OCI-LY7 (cell line): ENCODE results near the gene DGKB. TPM values are rescaled to one million over a fixed set of nuclear protein-coding genes. Genes with fewer than 3 reads are reported as not detected.

ENCODE experiments used
- BruUV-seq: library from RNA; stranded (reverse); fragments of 400-500 nt; replicated peaks from 2 replicates; lab custom pipeline; 2021; lab: Mats Ljungman, UMichigan
- CTCF ChIA-PET: fragments of 300-600 bp; sonication (Branson Sonifier 250); formaldehyde crosslinking; loops from one replicate; lab custom pipeline; 2022; ENCODE audit warnings: antibody characterized with exemption; ENCODE audit not compliant: unreplicated experiment; lab: Charles Lee
- POLR2A ChIA-PET: fragments of 300-600 bp; sonication (Branson Sonifier 250); formaldehyde crosslinking; loops from one replicate; lab custom pipeline; 2022; ENCODE audit warnings: antibody characterized with exemption; lab: Charles Lee
- DNase-seq: peaks from one replicate; pipeline ENCODE4 v3.0.0-alpha.2; 2015; ENCODE audit warnings: low spot score
- H2AFZ ChIP-seq: fragments of 200-600 bp; sonication (generic), shearing (Covaris generic); 2 replicates; pipeline ENCODE4 v1.6.1; 2014; ENCODE audit warnings: mild to moderate bottlenecking, antibody characterized with exemption, low read length, moderate library complexity
- H3K27ac ChIP-seq: fragments of 200-600 bp; sonication (generic); 2 replicates; pipeline ENCODE4 v1.5.1; 2014; ENCODE audit warnings: mixed run types, low read depth, mild to moderate bottlenecking, moderate library complexity, low read length, inconsistent platforms; ENCODE audit not compliant: poor library complexity, severe bottlenecking
- H3K36me3 ChIP-seq: fragments of 200-600 bp; sonication (generic); 2 replicates; pipeline ENCODE4 v1.6.1; 2014; ENCODE audit warnings: mild to moderate bottlenecking, antibody characterized with exemption, low read length, moderate library complexity, mixed read lengths; ENCODE audit not compliant: insufficient read depth
- H3K4me1 ChIP-seq: fragments of 200-600 bp; sonication (generic); 2 replicates; pipeline ENCODE4 v1.5.1; 2014; ENCODE audit warnings: mild to moderate bottlenecking, low read length; ENCODE audit not compliant: insufficient read depth, poor library complexity, severe bottlenecking
- H3K4me2 ChIP-seq: fragments of 200-600 bp; sonication (generic); 2 replicates; pipeline ENCODE4 v1.6.1; 2014; ENCODE audit warnings: mild to moderate bottlenecking, low read length
- H3K4me3 ChIP-seq: fragments of 200-600 bp; sonication (generic); 2 replicates; pipeline ENCODE4 v1.5.1; 2014; ENCODE audit warnings: mild to moderate bottlenecking, low read depth, low read length; ENCODE audit not compliant: poor library complexity, severe bottlenecking
- H3K79me2 ChIP-seq: fragments of 200-600 bp; sonication (generic); 2 replicates; pipeline ENCODE4 v1.6.1; 2016; ENCODE audit warnings: low read depth, mild to moderate bottlenecking, low read length, moderate library complexity, mixed read lengths; ENCODE audit not compliant: insufficient read depth
- H3K9me2 ChIP-seq: fragments of 200-600 bp; sonication (generic); 2 replicates; pipeline ENCODE4 v1.6.1; 2016; ENCODE audit warnings: mild to moderate bottlenecking, low read length, mixed read lengths; ENCODE audit not compliant: insufficient read depth
- H3K9me3 ChIP-seq: fragments of 200-600 bp; sonication (generic); 2 replicates; pipeline ENCODE4 v1.6.1; 2014; ENCODE audit warnings: mild to moderate bottlenecking, mixed run types, low read length, mixed read lengths
- H4K20me1 ChIP-seq: fragments of 200-600 bp; sonication (generic); 2 replicates; pipeline ENCODE4 v1.6.1; 2014; ENCODE audit warnings: mild to moderate bottlenecking, antibody characterized with exemption, low read length, moderate library complexity, mixed read lengths; ENCODE audit not compliant: insufficient read depth
- CTCF ChIP-seq: fragments of 200-600 bp; sonication (generic); conservative IDR thresholded peaks from 2 replicates; pipeline ENCODE4 v1.5.1; 2014; ENCODE audit warnings: mild to moderate bottlenecking, antibody characterized with exemption, low read length, moderate library complexity, mixed read lengths
- EZH2phosphoT487 ChIP-seq: fragments of 200-600 bp; sonication (generic); IDR thresholded peaks from 2 replicates; pipeline ENCODE4 v1.6.1; 2018; ENCODE audit warnings: low read depth, borderline replicate concordance, mild to moderate bottlenecking, mixed run types, antibody characterized with exemption, low read length, moderate library complexity, mixed read lengths
- intact Hi-C: fragments of 100-400 bp; cut with micrococcal nuclease; formaldehyde crosslinking; loops from one replicate; pipeline ENCODE4 v1.10.0; 2022; ENCODE audit not compliant: unreplicated experiment
- total RNA-seq, 2 experiments: library from RNA; depleted of rRNA in 1 of 2; stranded (reverse); fragments of >200 nt in 1 of 2; shearing (Covaris generic) in 1 of 2; gene quantifications; 2 replicates each; pipeline ENCODE4 v1.2.3, GENCODE V29; 2014 to 2022

Gene DGKB
- total RNA-seq, 2 experiments from 2014 or later: not detected

- DNase-seq: no peak
- H3K4me1 ChIP-seq: no peaks in the 10 kb centered on the region
- no peak overlapping the region for H2AFZ ChIP-seq
- no peaks in the 10 kb centered on the region for H3K9me3 ChIP-seq
- H3K4me3 ChIP-seq: no peak overlapping the region
- H3K9me2 ChIP-seq: no peaks in the 10 kb centered on the region
- no peaks in the 10 kb centered on the region for H3K79me2 ChIP-seq
- no peaks in the 10 kb centered on the region for H3K36me3 ChIP-seq
- BruUV-seq: no TSS peak
- no peak overlapping the region for H3K4me2 ChIP-seq
- CTCF ChIA-PET: no interaction called here
- intact Hi-C loops: no loop called here
- H3K27ac ChIP-seq: no peak overlapping the region
- TF ChIP-seq CTCF (no peak), EZH2phosphoT487 (no peak)
- POLR2A ChIA-PET: no interaction called here
- H4K20me1 ChIP-seq: no peaks in the 10 kb centered on the region
Measured at GRCh38 chr7:14144538-14144937, 758.0 kb downstream of the DGKB start.

GRCh38 chr7:14144109-14144508 lies 758.4 kb downstream of the DGKB start:
- Histone ChIP-seq H3K9me2 (no peaks in the 10 kb centered on the region), H3K4me3 (no peak overlapping the region), H3K9me3 (no peaks in the 10 kb centered on the region), H4K20me1 (no peaks in the 10 kb centered on the region), H2AFZ (no peak overlapping the region), H3K36me3 (no peaks in the 10 kb centered on the region), H3K4me1 (no peaks in the 10 kb centered on the region), H3K79me2 (no peaks in the 10 kb centered on the region), H3K4me2 (no peak overlapping the region), H3K27ac (no peak overlapping the region)
- CTCF ChIA-PET: no interaction called here
- BruUV-seq: no TSS peak
- DNase-seq: no peak
- TF ChIP-seq CTCF (no peak), EZH2phosphoT487 (no peak)
- intact Hi-C loops: no loop called here
- POLR2A ChIA-PET: interaction anchor here (0.5 kb wide), 1 partner anchor 967 kb away, joined by 3 read pairs; no protein-coding TSS in a partner anchor

GRCh38 chr7:14137676-14138075 lies 764.9 kb downstream of the DGKB start:
- ChIA-PET POLR2A (no interaction called here), CTCF (no interaction called here)
- Histone ChIP-seq H3K9me2 (no peaks in the 10 kb centered on the region), H2AFZ (no peak overlapping the region), H3K4me3 (no peak overlapping the region), H3K36me3 (no peaks in the 10 kb centered on the region), H3K9me3 (no peaks in the 10 kb centered on the region), H3K27ac (no peak overlapping the region), H3K4me2 (no peak overlapping the region), H3K79me2 (no peaks in the 10 kb centered on the region), H4K20me1 (no peaks in the 10 kb centered on the region), H3K4me1 (no peaks in the 10 kb centered on the region)
- BruUV-seq: no TSS peak
- intact Hi-C loops: no loop called here
- TF ChIP-seq EZH2phosphoT487: no peak
- DNase-seq: no peak
